CD4-positive, CD25-positive, alpha-beta regulatory T cell (primary cell): ENCODE results near the gene TXK. TPM values are rescaled to one million over a fixed set of nuclear protein-coding genes. Genes with fewer than 3 reads are reported as not detected.

Source experiments
- ATAC-seq, 2 donors: fragments of 150-1000 bp; cut with Tn5 transposase; one replicate each; pipeline ENCODE4 v1.10.0; 2021; ENCODE audit warnings: low read depth in 2 of 2, moderate number of reproducible peaks in 2 of 2, moderate library complexity in 1 of 2
- DNase-seq, 3 donors: peaks; one replicate each; pipeline versions ENCODE4 v3.0.0 to v3.0.0-alpha.2; 2012 to 2022; ENCODE audit warnings: mixed read lengths in 1 of 3
- H3K27ac ChIP-seq: one replicate; pipeline ENCODE4 v1.7.0; 2013; ENCODE audit warnings: mild to moderate bottlenecking, low read length; ENCODE audit not compliant: insufficient read depth, poor library complexity, severe bottlenecking
- H3K27me3 ChIP-seq: one replicate; pipeline ENCODE4 v1.7.0; 2013; ENCODE audit warnings: low read length; ENCODE audit not compliant: control insufficient read depth, insufficient read depth
- H3K36me3 ChIP-seq: one replicate; pipeline ENCODE4 v1.7.0; 2013; ENCODE audit warnings: mild to moderate bottlenecking, low read length, moderate library complexity; ENCODE audit not compliant: control insufficient read depth, insufficient read depth
- H3K4me1 ChIP-seq: 2 replicates; pipeline ENCODE4 v1.7.0; 2013; ENCODE audit warnings: mild to moderate bottlenecking, low read length; ENCODE audit not compliant: insufficient read depth, control insufficient read depth, poor library complexity, severe bottlenecking
- H3K4me3 ChIP-seq: one replicate; pipeline ENCODE4 v1.7.0; 2013; ENCODE audit warnings: low read depth, mild to moderate bottlenecking, low read length, moderate library complexity
- H3K9me3 ChIP-seq, 2 experiments: 1 replicate in 1 of 2; 2 replicates in 1 of 2; pipeline ENCODE4 v1.7.0; 2013; ENCODE audit warnings: low read length in 2 of 2, mild to moderate bottlenecking in 1 of 2, moderate library complexity in 1 of 2; ENCODE audit not compliant: control insufficient read depth in 2 of 2
- H3K27ac Mint-ChIP-seq, 3 donors: one replicate each; pipeline ENCODE4 v1.8.0; 2020 to 2022; ENCODE audit warnings: mild to moderate bottlenecking in 3 of 3, mixed read lengths in 3 of 3, moderate library complexity in 2 of 3
- H3K27me3 Mint-ChIP-seq: one replicate; pipeline ENCODE4 v1.8.0; 2022; ENCODE audit warnings: mild to moderate bottlenecking, mixed read lengths
- H3K36me3 Mint-ChIP-seq: one replicate; pipeline ENCODE4 v1.8.0; 2020; ENCODE audit warnings: mixed read lengths
- H3K4me1 Mint-ChIP-seq, 4 donors: one replicate each; pipeline ENCODE4 v1.8.0; 2020 to 2022; ENCODE audit warnings: mixed read lengths in 4 of 4, mild to moderate bottlenecking in 1 of 4
- H3K4me3 Mint-ChIP-seq, 4 donors: one replicate each; pipeline ENCODE4 v1.8.0; 2020 to 2022; ENCODE audit warnings: mild to moderate bottlenecking in 4 of 4, mixed read lengths in 4 of 4, moderate library complexity in 3 of 4
- H3K9me3 Mint-ChIP-seq, 7 donors: one replicate each; pipeline ENCODE4 v1.8.0; 2020 to 2022; ENCODE audit warnings: mixed read lengths in 7 of 7, mild to moderate bottlenecking in 3 of 7, moderate library complexity in 2 of 7
- polyA plus RNA-seq, 4 donors: library from polyadenylated mRNA; unstranded; fragments of 300-500 nt; fragmentation: Illumina TruSeq; gene quantifications; one replicate each; pipeline ENCODE4 v1.2.3, GENCODE V29; 2021
- total RNA-seq: library from RNA; stranded (reverse); gene quantifications from one replicate; pipeline ENCODE4 v1.2.3, GENCODE V29; 2022

TXK gene
- total and polyA plus RNA-seq, 5 donors from 2014 or later, result 38.3 to 77.2 (median 58.0) TPM

DNA sequence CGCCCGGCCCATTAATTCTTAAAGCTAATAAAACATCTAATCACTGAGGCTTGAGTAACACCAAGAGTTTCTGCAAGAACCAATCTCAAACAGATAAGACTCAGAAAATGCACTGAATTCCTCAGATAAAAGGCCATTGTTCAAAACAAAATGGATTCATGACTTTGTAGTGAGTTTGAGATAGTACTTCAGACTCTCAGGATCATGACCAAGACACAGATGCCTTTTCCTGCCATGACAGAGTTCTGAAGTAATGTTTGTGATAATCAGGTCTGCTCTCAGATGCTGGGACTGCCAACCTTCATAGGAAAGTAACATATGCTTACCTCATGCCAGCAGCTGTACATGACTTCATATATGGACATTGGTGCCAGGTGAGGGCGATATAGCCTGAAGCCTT is 62.9 kb downstream of the TXK start:
- H3K4me3 Mint-ChIP-seq, result no peak overlapping the region
- peaks cover 55% of the 10 kb centered on the region for H3K36me3 Mint-ChIP-seq
- no peak for DNase-seq
- H3K27me3 Mint-ChIP-seq, result no peaks in the 10 kb centered on the region
- no peaks in the 10 kb centered on the region for H3K27me3 ChIP-seq
- no peak overlapping the region for H3K27ac ChIP-seq
- H3K27ac Mint-ChIP-seq, result peak overlapping the region in 1 of 3 donors; percentile 26
- no peaks in the 10 kb centered on the region for H3K4me1 ChIP-seq
- H3K36me3 ChIP-seq, result peaks cover 78% of the 10 kb centered on the region
- no peaks in the 10 kb centered on the region for H3K9me3 ChIP-seq
- no peak for ATAC-seq
- peaks cover 0 to under 1% (median 0%) of the 10 kb centered on the region in 7 donors for H3K9me3 Mint-ChIP-seq
- H3K4me3 ChIP-seq, result no peak overlapping the region
- H3K4me1 Mint-ChIP-seq, result peaks cover 0 to 8% (median under 1%) of the 10 kb centered on the region in 4 donors

DNA sequence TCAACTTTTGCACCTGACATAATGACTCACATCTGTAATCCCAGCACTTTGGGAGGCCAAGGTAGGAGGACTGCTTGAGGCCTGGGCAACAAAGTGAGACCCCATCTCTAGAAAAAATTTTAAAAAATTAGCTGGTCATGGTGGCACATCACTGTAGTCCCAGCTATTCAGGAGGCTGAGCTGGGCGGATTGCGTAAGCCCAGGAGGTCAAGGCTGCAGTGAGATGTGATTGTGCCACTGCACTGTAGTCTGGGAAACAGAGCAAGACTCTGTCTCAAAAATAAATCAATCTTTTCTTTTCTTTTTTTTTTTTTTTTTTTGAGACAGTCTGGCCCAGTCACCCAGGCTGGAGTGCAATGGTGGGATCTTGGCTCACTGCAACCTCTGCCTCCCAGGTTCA is 65.0 kb downstream of the TXK start:
- H3K27ac ChIP-seq, result no peak overlapping the region
- no peaks in the 10 kb centered on the region for H3K4me1 ChIP-seq
- no peaks in the 10 kb centered on the region for H3K27me3 Mint-ChIP-seq
- H3K4me3 Mint-ChIP-seq, result no peak overlapping the region
- no peak overlapping the region for H3K4me3 ChIP-seq
- peaks cover 67% of the 10 kb centered on the region for H3K36me3 ChIP-seq
- DNase-seq (no peak), ATAC-seq (no peak)
- H3K9me3 ChIP-seq, result no peaks in the 10 kb centered on the region
- no peak overlapping the region for H3K27ac Mint-ChIP-seq
- H3K9me3 Mint-ChIP-seq, result peaks cover 0 to 4% (median 0%) of the 10 kb centered on the region in 7 donors
- no peaks in the 10 kb centered on the region for H3K27me3 ChIP-seq
- H3K4me1 Mint-ChIP-seq, result peaks cover 0 to 3% (median under 1%) of the 10 kb centered on the region in 4 donors
- peaks cover 43% of the 10 kb centered on the region for H3K36me3 Mint-ChIP-seq

DNA sequence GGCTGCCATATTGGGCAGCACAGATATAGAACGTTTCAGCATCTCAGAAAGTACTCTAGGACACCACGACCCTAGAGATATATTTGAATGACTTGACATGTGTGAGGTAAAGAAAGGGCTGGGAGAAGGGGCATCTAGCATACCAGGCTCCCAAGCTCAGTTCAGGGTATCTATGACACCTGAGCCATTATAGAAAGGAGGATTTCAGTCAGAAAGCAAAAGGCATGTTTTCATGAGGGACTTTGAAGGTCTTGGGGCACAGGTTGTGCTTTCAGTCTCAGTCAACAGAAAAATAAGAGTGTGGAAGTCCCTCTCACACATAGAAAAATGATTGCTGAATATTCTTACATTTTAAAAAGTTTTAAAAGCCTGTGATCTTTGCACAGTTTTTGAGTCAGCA is 65.9 kb downstream of the TXK start:
- no peaks in the 10 kb centered on the region for H3K27me3 ChIP-seq
- no peak for DNase-seq
- Mint-ChIP-seq H3K27ac (no peak overlapping the region), H3K4me1 (peaks cover 0 to 3% (median under 1%) of the 10 kb centered on the region in 4 donors), H3K36me3 (peaks cover 41% of the 10 kb centered on the region), H3K4me3 (no peak overlapping the region), H3K27me3 (no peaks in the 10 kb centered on the region), H3K9me3 (peaks cover 0 to 4% (median 0%) of the 10 kb centered on the region in 7 donors)
- H3K9me3 ChIP-seq, result no peaks in the 10 kb centered on the region
- H3K4me3 ChIP-seq, result no peak overlapping the region
- H3K27ac ChIP-seq, result no peak overlapping the region
- peaks cover 59% of the 10 kb centered on the region for H3K36me3 ChIP-seq
- no peaks in the 10 kb centered on the region for H3K4me1 ChIP-seq
- ATAC-seq, result no peak

DNA sequence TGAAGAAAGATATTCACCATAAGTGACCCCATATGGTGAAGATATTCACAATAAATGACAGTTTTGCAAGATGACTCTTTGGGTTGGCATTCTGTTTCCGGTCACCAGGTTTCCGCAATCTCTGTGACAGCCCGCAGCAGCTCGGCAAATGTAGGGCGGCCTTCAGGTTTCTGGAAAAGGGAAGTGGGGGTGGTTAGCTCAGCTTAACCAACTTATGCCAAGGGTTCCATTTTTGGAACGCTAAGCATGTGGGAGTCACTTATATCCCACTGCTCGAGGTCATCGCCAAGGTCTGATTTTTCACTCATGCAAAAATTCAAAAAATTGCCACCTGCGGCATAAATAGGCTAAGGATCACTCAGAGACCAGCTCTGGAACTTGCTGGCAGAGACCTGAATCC is 66.5 kb downstream of the TXK start:
- H3K4me1 Mint-ChIP-seq, result peaks cover 0 to 6% (median 2%) of the 10 kb centered on the region in 4 donors
- H3K36me3 Mint-ChIP-seq, result peaks cover 40% of the 10 kb centered on the region
- ATAC-seq, result no peak
- no peak overlapping the region for H3K27ac Mint-ChIP-seq
- DNase-seq, result no peak
- H3K36me3 ChIP-seq, result peaks cover 54% of the 10 kb centered on the region
- H3K4me3 Mint-ChIP-seq, result no peak overlapping the region
- no peaks in the 10 kb centered on the region for H3K27me3 ChIP-seq
- H3K9me3 Mint-ChIP-seq, result peaks cover 0 to 4% (median 0%) of the 10 kb centered on the region in 7 donors
- no peak overlapping the region for H3K27ac ChIP-seq
- no peaks in the 10 kb centered on the region for H3K4me1 ChIP-seq
- H3K27me3 Mint-ChIP-seq, result no peaks in the 10 kb centered on the region
- no peaks in the 10 kb centered on the region for H3K9me3 ChIP-seq
- H3K4me3 ChIP-seq, result no peak overlapping the region

DNA sequence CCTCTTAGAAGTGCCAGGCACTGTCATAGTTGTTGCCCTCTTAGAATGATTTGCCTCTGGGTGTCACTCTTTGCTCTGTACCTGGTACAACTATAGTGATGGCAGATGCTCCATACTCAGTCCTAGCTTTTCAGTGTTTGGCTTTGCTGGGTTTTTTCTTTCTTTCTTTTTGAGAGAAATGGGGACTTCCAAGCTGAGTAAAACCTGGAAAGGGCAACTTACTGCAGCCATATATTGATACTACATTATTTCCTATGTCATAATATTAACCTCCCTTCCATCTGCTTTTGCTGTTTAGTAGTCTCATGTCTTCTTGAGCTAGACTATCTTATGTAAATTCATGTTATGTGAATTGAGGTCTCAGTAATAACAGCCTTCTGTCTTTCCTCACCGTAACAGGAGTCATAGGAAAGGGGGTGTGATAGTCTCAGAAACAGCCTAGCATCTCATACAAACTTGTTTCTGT is 68.4 kb downstream of the TXK start:
- no peaks in the 10 kb centered on the region for H3K27me3 ChIP-seq
- no peak for DNase-seq
- Mint-ChIP-seq H3K27ac (no peak overlapping the region), H3K9me3 (peaks cover 0 to 8% (median 2%) of the 10 kb centered on the region in 7 donors), H3K36me3 (peaks cover 28% of the 10 kb centered on the region), H3K4me1 (peaks cover 0 to 6% (median 4%) of the 10 kb centered on the region in 4 donors), H3K27me3 (no peaks in the 10 kb centered on the region), H3K4me3 (no peak overlapping the region)
- ATAC-seq, result no peak
- H3K27ac ChIP-seq, result no peak overlapping the region
- peaks cover 42% of the 10 kb centered on the region for H3K36me3 ChIP-seq
- no peaks in the 10 kb centered on the region for H3K9me3 ChIP-seq
- H3K4me3 ChIP-seq, result no peak overlapping the region
- H3K4me1 ChIP-seq, result no peaks in the 10 kb centered on the region

DNA sequence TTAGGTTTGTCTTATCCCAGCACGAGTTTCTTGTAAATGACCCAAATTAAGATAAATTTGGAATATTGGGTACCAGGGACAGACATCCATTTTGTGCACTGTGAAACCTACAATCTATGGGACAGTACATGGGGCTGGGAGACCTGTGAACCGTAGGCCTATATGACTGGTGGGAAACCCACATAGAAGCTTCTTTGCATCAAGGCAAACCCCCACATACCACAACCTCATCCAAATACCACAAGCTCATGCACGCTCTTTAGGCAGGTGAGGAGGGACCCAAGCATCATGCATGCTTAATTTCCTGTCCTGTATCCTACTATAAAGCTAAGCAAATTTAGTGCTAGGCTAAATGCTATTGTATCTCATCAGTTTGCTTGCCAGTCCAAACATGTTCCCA is 69.7 kb downstream of the TXK start:
- no peaks in the 10 kb centered on the region for H3K27me3 ChIP-seq
- no peak overlapping the region for H3K27ac Mint-ChIP-seq
- peaks cover 0 to 14% (median 7%) of the 10 kb centered on the region in 7 donors for H3K9me3 Mint-ChIP-seq
- no peaks in the 10 kb centered on the region for H3K4me1 ChIP-seq
- H3K27ac ChIP-seq, result no peak overlapping the region
- ATAC-seq (no peak), DNase-seq (no peak)
- H3K27me3 Mint-ChIP-seq, result no peaks in the 10 kb centered on the region
- no peaks in the 10 kb centered on the region for H3K9me3 ChIP-seq
- peaks cover 22% of the 10 kb centered on the region for H3K36me3 Mint-ChIP-seq
- H3K4me3 ChIP-seq, result no peak overlapping the region
- H3K4me1 Mint-ChIP-seq, result peaks cover 0 to 7% (median 4%) of the 10 kb centered on the region in 4 donors
- no peak overlapping the region for H3K4me3 Mint-ChIP-seq
- peaks cover 34% of the 10 kb centered on the region for H3K36me3 ChIP-seq

DNA sequence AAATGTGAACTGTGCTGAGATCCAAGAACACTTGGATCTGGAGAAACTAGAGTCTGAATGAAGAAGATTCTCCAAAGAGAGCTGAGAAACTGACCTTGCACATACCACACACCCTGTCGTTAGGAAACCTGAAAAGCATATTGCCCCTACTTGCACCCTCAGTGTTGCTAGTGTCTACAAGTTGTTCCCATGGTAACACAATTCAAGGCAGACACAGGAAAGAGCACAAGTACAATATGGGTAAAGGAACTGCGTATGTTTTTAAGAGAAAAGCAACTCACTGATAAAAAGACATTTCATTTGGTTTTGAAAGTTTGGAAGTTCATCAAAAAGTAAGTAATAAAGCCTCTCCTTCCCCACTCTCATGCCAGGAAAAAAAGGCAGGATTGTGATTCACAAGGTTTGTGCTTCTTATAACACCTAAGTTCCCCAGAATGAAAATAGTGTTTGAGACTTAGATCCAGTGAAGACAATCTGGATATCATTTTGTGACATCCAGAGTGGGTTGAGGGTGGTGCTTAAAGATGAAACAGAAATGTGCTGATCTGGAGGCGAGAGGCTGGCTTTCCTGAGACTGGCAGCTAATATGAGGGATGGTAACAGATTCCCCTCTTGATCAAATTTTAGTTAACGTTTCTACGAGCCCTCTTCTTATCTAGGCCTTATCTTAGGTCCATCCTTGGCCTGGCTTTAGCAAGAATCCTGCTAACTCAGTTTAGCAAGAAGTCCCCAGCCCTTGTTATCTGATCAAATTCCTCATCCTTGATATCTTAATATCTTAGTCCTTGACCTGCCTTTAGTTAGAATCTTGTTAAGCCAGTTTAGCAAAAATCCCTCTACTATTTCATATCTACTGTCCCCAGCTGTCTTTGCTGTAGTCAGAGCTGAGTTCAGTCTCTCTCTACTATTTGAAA is 75.2 kb downstream of the TXK start:
- DNase-seq (no peak), ATAC-seq (no peak)
- Mint-ChIP-seq H3K4me1 (peaks cover 0 to 4% (median 3%) of the 10 kb centered on the region in 4 donors), H3K9me3 (peaks cover 0 to 15% (median 5%) of the 10 kb centered on the region in 7 donors), H3K27ac (no peak overlapping the region), H3K36me3 (no peaks in the 10 kb centered on the region), H3K27me3 (no peaks in the 10 kb centered on the region), H3K4me3 (no peak overlapping the region)
- Histone ChIP-seq H3K4me1 (no peaks in the 10 kb centered on the region), H3K4me3 (no peak overlapping the region), H3K36me3 (no peaks in the 10 kb centered on the region), H3K9me3 (no peaks in the 10 kb centered on the region), H3K27ac (no peak overlapping the region), H3K27me3 (no peaks in the 10 kb centered on the region)
